DND-41 (cell line): ENCODE data around the gene KCNB1.

Source experiments
- ATAC-seq: fragments of 200-7000 bp; cut with Tn5 transposase; 3 replicates; pipeline ENCODE4 v1.9.1; 2021; ENCODE audit warnings: low read depth; ENCODE audit not compliant: insufficient read depth
- DNase-seq: peaks from one replicate; pipeline ENCODE4 v3.0.0-alpha.2; 2020
- H2AFZ ChIP-seq: 2 replicates; pipeline ENCODE4 v1.6.0; 2012; ENCODE audit warnings: low read depth, low read length
- H3K27ac ChIP-seq: 2 replicates; pipeline ENCODE4 v1.5.1; 2012; ENCODE audit warnings: low read length, inconsistent platforms
- H3K27me3 ChIP-seq: fragments of 200-600 bp; sonication (generic); 2 replicates; pipeline ENCODE4 v1.6.0; 2012; ENCODE audit warnings: low read length, mild to moderate bottlenecking, inconsistent platforms; ENCODE audit not compliant: insufficient read depth, poor library complexity
- H3K36me3 ChIP-seq: 2 replicates; pipeline ENCODE4 v1.5.1; 2012; ENCODE audit warnings: low read length, inconsistent platforms; ENCODE audit not compliant: insufficient read depth
- H3K4me1 ChIP-seq: 2 replicates; pipeline ENCODE4 v1.5.1; 2012; ENCODE audit warnings: mild to moderate bottlenecking, low read length; ENCODE audit not compliant: insufficient read depth
- H3K4me2 ChIP-seq: 2 replicates; pipeline ENCODE4 v1.6.0; 2012; ENCODE audit warnings: mild to moderate bottlenecking, moderate library complexity, low read length, inconsistent platforms; ENCODE audit not compliant: insufficient read depth
- H3K4me3 ChIP-seq, 2 experiments: fragments of 200-600 bp in 1 of 2; shearing (Covaris generic) in 1 of 2; 2 replicates each; pipeline ENCODE4 v1.5.1; 2012 to 2016; ENCODE audit warnings: inconsistent platforms in 2 of 2, low read length in 2 of 2, mild to moderate bottlenecking in 2 of 2, low read depth in 1 of 2, moderate library complexity in 1 of 2
- H3K79me2 ChIP-seq: 2 replicates; pipeline ENCODE4 v1.6.0; 2012; ENCODE audit warnings: low read length, inconsistent platforms; ENCODE audit not compliant: insufficient read depth
- H3K9ac ChIP-seq: 2 replicates; pipeline ENCODE4 v1.6.0; 2012; ENCODE audit warnings: low read depth, mild to moderate bottlenecking, inconsistent platforms, low read length, moderate library complexity
- H3K9me3 ChIP-seq: 2 replicates; pipeline ENCODE4 v1.5.1; 2012; ENCODE audit warnings: low read length, moderate library complexity, mild to moderate bottlenecking, inconsistent platforms; ENCODE audit not compliant: insufficient read depth, severe bottlenecking
- H4K20me1 ChIP-seq: 2 replicates; pipeline ENCODE4 v1.6.0; 2012; ENCODE audit warnings: low read length; ENCODE audit not compliant: insufficient read depth
- CTCF ChIP-seq: IDR thresholded peaks from 2 replicates; pipeline ENCODE4 v1.5.1; 2012; ENCODE audit warnings: borderline replicate concordance, low read length, moderate library complexity, mild to moderate bottlenecking; ENCODE audit not compliant: poor library complexity, severe bottlenecking; ENCODE audit errors: extremely low read depth
- EZH2 ChIP-seq: IDR thresholded peaks from 3 replicates; pipeline ENCODE4 v1.6.1; 2012; ENCODE audit warnings: borderline replicate concordance, low read depth, mild to moderate bottlenecking, moderate library complexity, low read length, inconsistent platforms; ENCODE audit not compliant: severe bottlenecking

The KCNB1 gene

GRCh38 chr20:49384437-49385434 is 97.7 kb downstream of the KCNB1 start:
- Histone ChIP-seq H3K4me2 (no peak overlapping the region), H3K27ac (no peak overlapping the region), H2AFZ (no peak overlapping the region), H3K4me1 (no peaks in the 10 kb centered on the region), H4K20me1 (no peaks in the 10 kb centered on the region), H3K79me2 (no peaks in the 10 kb centered on the region), H3K4me3 (no peak overlapping the region), H3K27me3 (peaks cover 9% of the 10 kb centered on the region), H3K9ac (no peak overlapping the region), H3K9me3 (no peaks in the 10 kb centered on the region), H3K36me3 (no peaks in the 10 kb centered on the region)
- TF ChIP-seq CTCF (peak; percentile 76), EZH2 (no peak)
- DNase-seq (peak; percentile 77), ATAC-seq (peak; percentile 82)

GRCh38 chr20:49381558-49382493 is 100.6 kb downstream of the KCNB1 start:
- no peaks in the 10 kb centered on the region for H3K9me3 ChIP-seq
- DNase-seq (no peak), ATAC-seq (no peak)
- no peaks in the 10 kb centered on the region for H3K4me1 ChIP-seq
- H3K36me3 ChIP-seq: no peaks in the 10 kb centered on the region
- H3K27ac ChIP-seq: no peak overlapping the region
- TF ChIP-seq CTCF (no peak), EZH2 (no peak)
- no peak overlapping the region for H2AFZ ChIP-seq
- no peak overlapping the region for H3K4me2 ChIP-seq
- peaks cover 6% of the 10 kb centered on the region for H3K27me3 ChIP-seq
- no peak overlapping the region for H3K9ac ChIP-seq
- H4K20me1 ChIP-seq: no peaks in the 10 kb centered on the region
- no peak overlapping the region for H3K4me3 ChIP-seq
- no peaks in the 10 kb centered on the region for H3K79me2 ChIP-seq

GRCh38 chr20:49380337-49380780 is 102.1 kb downstream of the KCNB1 start:
- Histone ChIP-seq H3K4me2 (no peak overlapping the region), H3K9ac (no peak overlapping the region), H3K27me3 (peaks cover 2% of the 10 kb centered on the region), H3K79me2 (no peaks in the 10 kb centered on the region), H3K4me1 (no peaks in the 10 kb centered on the region), H4K20me1 (no peaks in the 10 kb centered on the region), H3K36me3 (no peaks in the 10 kb centered on the region), H3K9me3 (no peaks in the 10 kb centered on the region), H3K4me3 (no peak overlapping the region), H3K27ac (no peak overlapping the region), H2AFZ (no peak overlapping the region)
- TF ChIP-seq CTCF (no peak), EZH2 (no peak)
- DNase-seq (no peak), ATAC-seq (no peak)
